Measurements from ENCODE around the gene TTC33. TPM values are rescaled to one million over a fixed set of nuclear protein-coding genes. Genes with fewer than 3 reads are reported as not detected.

The TTC33 gene
- total RNA-seq: 10 to 100 TPM; 11.3 to 19.0 (median 14.9) TPM

GRCh38 chr5:40755407-40756365, at the start of gene TTC33:
Gene TTC33, minus strand, starts transcription at chr5:40755961. Its CDS starts 8,943 bp downstream, at chr5:40747018.
- Histone ChIP-seq H3K27me3 (no peaks in the 10 kb centered on the region), H3K27ac (peak within 1 kb of the TSS; percentile 83 to 90 (median 86)), H3K36me3 (no peaks in the 10 kb centered on the region), H3K4me3 (peak within 1 kb of the TSS; percentile 67 to 92 (median 72)), H3K9me3 (no peaks in the 10 kb centered on the region), H3K4me1 (peaks cover 0 to 13% (median 0%) of the 10 kb centered on the region in 4 donors)
- TF ChIP-seq CTCF (IDR thresholded peaks at IDR 0.05) (peak; percentile 33 to 81 (median 68)), POLR2A (IDR thresholded peaks at IDR 0.05) (peak in 1 of 2 donors; percentile 49)
- peak; percentile 97 to 98 (median 97) for DNase-seq

GRCh38 chr5:40801771-40802562, 46.2 kb upstream of the TTC33 start:
- DNase-seq: no peak
- no peaks in the 10 kb centered on the region for H3K36me3 ChIP-seq
- no peaks in the 10 kb centered on the region for H3K9me3 ChIP-seq
- peaks cover 0 to under 1% (median 0%) of the 10 kb centered on the region in 4 donors for H3K4me1 ChIP-seq
- no peak overlapping the region for H3K27ac ChIP-seq
- no peaks in the 10 kb centered on the region for H3K27me3 ChIP-seq
- H3K4me3 ChIP-seq: no peak overlapping the region
- TF ChIP-seq CTCF (IDR thresholded peaks at IDR 0.05): no peak
- TF ChIP-seq POLR2A (IDR thresholded peaks at IDR 0.05): no peak

- no peak overlapping the region for H3K4me3 ChIP-seq
Observed at GRCh38 chr5:40799258-40799657, 43.5 kb upstream of the TTC33 start.

GRCh38 chr5:40798801-40799210, 43.0 kb upstream of the TTC33 start:
- no peak for DNase-seq
- no peak for TF ChIP-seq CTCF (IDR thresholded peaks at IDR 0.05)
- TF ChIP-seq POLR2A (IDR thresholded peaks at IDR 0.05): no peak

More at GRCh38 chr5:40799258-40799657, 43.5 kb upstream of the TTC33 start:
- DNase-seq: no peak
- H3K36me3 ChIP-seq: no peaks in the 10 kb centered on the region
- no peak overlapping the region for H3K27ac ChIP-seq
- H3K4me1 ChIP-seq: peaks cover 0 to 20% (median 0%) of the 10 kb centered on the region in 4 donors
- TF ChIP-seq POLR2A (IDR thresholded peaks at IDR 0.05) (no peak), CTCF (IDR thresholded peaks at IDR 0.05) (no peak)
- no peaks in the 10 kb centered on the region for H3K27me3 ChIP-seq
- no peaks in the 10 kb centered on the region for H3K9me3 ChIP-seq

GRCh38 chr5:40798012-40798800, 42.4 kb upstream of the TTC33 start, which contains the start of gene PRKAA1:
Gene PRKAA1, minus strand, starts transcription at chr5:40798374. Its CDS starts 185 bp downstream, at chr5:40798189.
- Histone ChIP-seq H3K27ac (peak within 1 kb of the TSS; percentile 89 to 97 (median 94)), H3K9me3 (no peaks in the 10 kb centered on the region), H3K4me1 (peaks cover 0 to 20% (median 0%) of the 10 kb centered on the region in 4 donors), H3K4me3 (peak within 1 kb of the TSS; percentile 83 to 99 (median 94)), H3K27me3 (no peaks in the 10 kb centered on the region), H3K36me3 (no peaks in the 10 kb centered on the region)
- TF ChIP-seq CTCF (IDR thresholded peaks at IDR 0.05): peak; percentile 41 to 82 (median 74)
- TF ChIP-seq POLR2A (IDR thresholded peaks at IDR 0.05): peak; percentile 25 to 49
- peak; percentile 89 to 95 (median 92) for DNase-seq

More at GRCh38 chr5:40798801-40799210, 43.0 kb upstream of the TTC33 start:
- Histone ChIP-seq H3K4me3 (peak overlapping the region; percentile 83 to 99 (median 94)), H3K36me3 (no peaks in the 10 kb centered on the region), H3K27me3 (no peaks in the 10 kb centered on the region), H3K9me3 (no peaks in the 10 kb centered on the region), H3K4me1 (peaks cover 0 to 20% (median 0%) of the 10 kb centered on the region in 4 donors), H3K27ac (peak overlapping the region; percentile 89 to 97 (median 94))

All from Peyer's patch (tissue), 4 donors.